Measurements from ENCODE around the gene SCAMP1.

Gene SCAMP1

GRCh38 chr5:78499485-78499884 is 139.1 kb downstream of the SCAMP1 start:
- no peak for DNase-seq

GRCh38 chr5:78500028-78500427 is 139.6 kb downstream of the SCAMP1 start:
- DNase-seq = no peak

- no peak for DNase-seq
These were observed 140.5 kb downstream of the SCAMP1 start for GRCh38 chr5:78500871-78501270.

- DNase-seq = no peak
These were observed 141.3 kb downstream of the SCAMP1 start for GRCh38 chr5:78501411-78502352.

- DNase-seq = no peak
These were observed 143.7 kb downstream of the SCAMP1 start for GRCh38 chr5:78503958-78504653.

- DNase-seq = peak; percentile 81
These were observed 144.6 kb downstream of the SCAMP1 start for GRCh38 chr5:78504704-78505677.

- no peak for DNase-seq
These were observed 145.4 kb downstream of the SCAMP1 start for GRCh38 chr5:78505860-78506259.

- DNase-seq = no peak
These were observed 146.0 kb downstream of the SCAMP1 start for GRCh38 chr5:78506261-78507024.

GRCh38 chr5:78507531-78507930 is 147.1 kb downstream of the SCAMP1 start:
- no peak for DNase-seq

GRCh38 chr5:78508186-78508765 is 147.9 kb downstream of the SCAMP1 start:
- no peak for DNase-seq

- DNase-seq = no peak
These were observed 148.9 kb downstream of the SCAMP1 start for GRCh38 chr5:78509145-78509865.

GRCh38 chr5:78509884-78510769 is 149.7 kb downstream of the SCAMP1 start:
- DNase-seq = no peak

- no peak for DNase-seq
These were observed 150.9 kb downstream of the SCAMP1 start for GRCh38 chr5:78511121-78511906.

- no peak for DNase-seq
These were observed 152.0 kb downstream of the SCAMP1 start for GRCh38 chr5:78512435-78512834.

- no peak for DNase-seq
These were observed 153.0 kb downstream of the SCAMP1 start for GRCh38 chr5:78513441-78513840.

- no peak for DNase-seq
These were observed 154.3 kb downstream of the SCAMP1 start for GRCh38 chr5:78514427-78515330.

- DNase-seq = no peak
These were observed 155.3 kb downstream of the SCAMP1 start for GRCh38 chr5:78515670-78516069.

Data from T1000 (cell line).